ENCODE data around the gene CBFA2T2.

GRCh38 chr20:33601861-33602260 is 112.0 kb downstream of the CBFA2T2 start:
- TF ChIP-seq EP300 (IDR thresholded peaks at IDR 0.05): no peak
- no peak for TF ChIP-seq CTCF (IDR thresholded peaks at IDR 0.05)

All from tibial nerve (tissue), 4 donors.